WTC11 (cell line): ENCODE measurements around the gene PRRG2. TPM values are rescaled to one million over a fixed set of nuclear protein-coding genes. Genes with fewer than 3 reads are reported as not detected.

Source experiments
- ATAC-seq: fragments of 200-7000 bp; cut with Tn5 transposase; 2 replicates; pipeline ENCODE4 v1.10.0; 2021; ENCODE audit warnings: mild to moderate bottlenecking, moderate library complexity
- CTCF ChIA-PET: fragments of 300-600 bp; sonication (Branson Sonifier 250); formaldehyde crosslinking; loops from one replicate; lab custom pipeline; 2021; ENCODE audit warnings: antibody characterized with exemption; lab: Charles Lee
- POLR2A ChIA-PET: fragments of 350-600 bp; sonication (Branson Sonifier 250); formaldehyde crosslinking; loops from one replicate; lab custom pipeline; 2021; ENCODE audit warnings: antibody characterized with exemption; lab: Charles Lee
- DNase-seq: peaks from one replicate; pipeline ENCODE4 v3.0.0; 2021; ENCODE audit warnings: low spot score
- H3K27ac Mint-ChIP-seq: 2 replicates; pipeline ENCODE4 v1.8.0; 2021; ENCODE audit warnings: mixed read lengths
- H3K27me3 Mint-ChIP-seq: 2 replicates; pipeline ENCODE4 v1.8.0; 2021; ENCODE audit warnings: low read depth, mild to moderate bottlenecking, moderate library complexity, mixed read lengths
- H3K36me3 Mint-ChIP-seq: 2 replicates; pipeline ENCODE4 v1.8.0; 2021; ENCODE audit warnings: mixed read lengths
- H3K4me1 Mint-ChIP-seq: 2 replicates; pipeline ENCODE4 v1.8.0; 2022; ENCODE audit warnings: mixed read lengths
- H3K4me3 Mint-ChIP-seq: 2 replicates; pipeline ENCODE4 v1.8.0; 2021; ENCODE audit warnings: mild to moderate bottlenecking, moderate library complexity, mixed read lengths
- H3K9me3 Mint-ChIP-seq: 2 replicates; pipeline ENCODE4 v1.8.0; 2021; ENCODE audit warnings: mixed read lengths
- CDX4 ChIP-seq: fragments of 250-450 bp; sonication (Bioruptor Pico); IDR thresholded peaks from 2 replicates; pipeline ENCODE4 v1.9.0; 2021; ENCODE audit warnings: moderate library complexity, mild to moderate bottlenecking, inconsistent platforms, borderline replicate concordance
- E2F1 ChIP-seq: sonication (generic); formaldehyde crosslinking; IDR thresholded peaks from 2 replicates; pipeline ENCODE4 v1.8.0; 2022; ENCODE audit warnings: mild to moderate bottlenecking, missing genetic modification reagents
- ETV6 ChIP-seq: sonication (generic); formaldehyde crosslinking; IDR thresholded peaks from 2 replicates; pipeline ENCODE4 v1.8.1; 2022; ENCODE audit warnings: mild to moderate bottlenecking, missing genetic modification reagents
- FOXJ3 ChIP-seq: sonication (generic); formaldehyde crosslinking; IDR thresholded peaks from 2 replicates; pipeline ENCODE4 v1.9.0; 2021; ENCODE audit warnings: missing genetic modification reagents, mild to moderate bottlenecking, borderline replicate concordance
- FOXP1 ChIP-seq: sonication (generic); formaldehyde crosslinking; IDR thresholded peaks from 2 replicates; pipeline ENCODE4 v1.8.0; 2022; ENCODE audit warnings: missing genetic modification reagents, mild to moderate bottlenecking, moderate library complexity, borderline replicate concordance
- JAZF1 ChIP-seq: fragments of 250-450 bp; sonication (Bioruptor Pico); IDR thresholded peaks from 2 replicates; pipeline ENCODE4 v1.9.0; 2021; ENCODE audit warnings: moderate library complexity, mild to moderate bottlenecking, inconsistent platforms
- JUN ChIP-seq: sonication (generic); formaldehyde crosslinking; IDR thresholded peaks from 2 replicates; pipeline ENCODE4 v1.8.0; 2023; ENCODE audit warnings: mild to moderate bottlenecking, missing genetic modification reagents
- KAT7 ChIP-seq: sonication (generic); formaldehyde crosslinking; IDR thresholded peaks from 2 replicates; pipeline ENCODE4 v1.8.1; 2023; ENCODE audit warnings: missing genetic modification reagents, mild to moderate bottlenecking, borderline replicate concordance
- MLX ChIP-seq: sonication (generic); formaldehyde crosslinking; IDR thresholded peaks from 2 replicates; pipeline ENCODE4 v1.8.1; 2023; ENCODE audit warnings: mild to moderate bottlenecking, missing genetic modification reagents, moderate library complexity
- MXD4 ChIP-seq: fragments of 250-450 bp; sonication (Bioruptor Pico); IDR thresholded peaks from 2 replicates; pipeline ENCODE4 v1.8.0; 2021; ENCODE audit warnings: mild to moderate bottlenecking, moderate library complexity, borderline replicate concordance
- NFE2L1 ChIP-seq: sonication (generic); formaldehyde crosslinking; IDR thresholded peaks from 2 replicates; pipeline ENCODE4 v1.8.1; 2023; ENCODE audit warnings: missing genetic modification reagents
- NFYB ChIP-seq: sonication (generic); formaldehyde crosslinking; conservative IDR thresholded peaks from 2 replicates; pipeline ENCODE4 v1.8.0; 2022; ENCODE audit warnings: low read depth, missing genetic modification reagents
- SMAD3 ChIP-seq: sonication (generic); formaldehyde crosslinking; IDR thresholded peaks from 2 replicates; pipeline ENCODE4 v1.8.0; 2022; ENCODE audit warnings: missing genetic modification reagents, mild to moderate bottlenecking, borderline replicate concordance
- SOX15 ChIP-seq: fragments of 250-450 bp; sonication (Bioruptor Pico); IDR thresholded peaks from 2 replicates; pipeline ENCODE4 v1.9.0; 2021; ENCODE audit warnings: mild to moderate bottlenecking
- SP1 ChIP-seq: sonication (generic); formaldehyde crosslinking; conservative IDR thresholded peaks from 2 replicates; pipeline ENCODE4 v1.8.1; 2022; ENCODE audit warnings: missing genetic modification reagents
- STAT6 ChIP-seq: sonication (generic); formaldehyde crosslinking; conservative IDR thresholded peaks from 2 replicates; pipeline ENCODE4 v1.8.1; 2023; ENCODE audit warnings: mild to moderate bottlenecking, low read depth, missing genetic modification reagents, moderate library complexity
- TEAD1 ChIP-seq: sonication (generic); formaldehyde crosslinking; IDR thresholded peaks from 2 replicates; pipeline ENCODE4 v1.8.0; 2022; ENCODE audit warnings: mild to moderate bottlenecking, missing genetic modification reagents
- USF2 ChIP-seq: sonication (generic); formaldehyde crosslinking; IDR thresholded peaks from 2 replicates; pipeline ENCODE4 v1.8.1; 2023; ENCODE audit warnings: mild to moderate bottlenecking, missing genetic modification reagents, moderate library complexity
- ZMAT4 ChIP-seq: fragments of 250-450 bp; sonication (Bioruptor Pico); IDR thresholded peaks from 2 replicates; pipeline ENCODE4 v1.9.0; 2021; ENCODE audit warnings: mild to moderate bottlenecking
- ZNF121 ChIP-seq: sonication (generic); formaldehyde crosslinking; IDR thresholded peaks from 2 replicates; pipeline ENCODE4 v1.8.0; 2023; ENCODE audit warnings: missing genetic modification reagents
- ZNF396 ChIP-seq: fragments of 250-450 bp; sonication (Bioruptor Pico); IDR thresholded peaks from 2 replicates; pipeline ENCODE4 v1.8.0; 2021; ENCODE audit warnings: mild to moderate bottlenecking, moderate library complexity, borderline replicate concordance
- ZNF512 ChIP-seq: sonication (generic); formaldehyde crosslinking; IDR thresholded peaks from 2 replicates; pipeline ENCODE4 v1.8.1; 2022; ENCODE audit warnings: missing genetic modification reagents, borderline replicate concordance
- ZSCAN18 ChIP-seq: fragments of 250-450 bp; sonication (Bioruptor Pico); IDR thresholded peaks from 2 replicates; pipeline ENCODE4 v2.1.2; 2022; ENCODE audit warnings: mild to moderate bottlenecking, moderate library complexity
- total RNA-seq: library from RNA; stranded (reverse); gene quantifications from 3 replicates; pipeline ENCODE4 v1.2.3, GENCODE V29; 2021

The PRRG2 gene
- total RNA-seq, 1 experiment from 2014 or later, result 5.9 TPM

GRCh38 chr19:49640113-49640898 lies 59.2 kb downstream of the PRRG2 start, which contains the start of gene RRAS:
Gene RRAS, minus strand, starts transcription at chr19:49640143. Its CDS starts 45 bp downstream, at chr19:49640098.
- POLR2A ChIA-PET, result interaction anchor here (0.5 to 2.1 kb wide), 25 partner anchors 9 to 212 kb away, joined by 3 to 30 read pairs (median 4); partner anchors contain the start of genes ADM5, AP2A1, CPT1C and FUZ
- H3K27me3 Mint-ChIP-seq, result peaks cover 32% of the 10 kb centered on the region
- peak within 1 kb of the TSS; percentile 99 for H3K27ac Mint-ChIP-seq
- H3K9me3 Mint-ChIP-seq, result no peaks in the 10 kb centered on the region
- DNase-seq (peak; percentile 100), ATAC-seq (peak; percentile 76)
- H3K4me3 Mint-ChIP-seq, result peak within 1 kb of the TSS; percentile 99
- H3K36me3 Mint-ChIP-seq, result no peaks in the 10 kb centered on the region; the same call in 1 of the 2 replicates
- CTCF ChIA-PET, result interaction anchor here (0.6 to 4.7 kb wide), 23 partner anchors 9 to 229 kb away, joined by 3 to 108 read pairs (median 4); partner anchors contain the start of genes CPT1C, FUZ, PRMT1 and RCN3
- H3K4me1 Mint-ChIP-seq, result peaks cover 62% of the 10 kb centered on the region
- TF ChIP-seq NFYB (CRISPR knock-in tag) (no peak), SMAD3 (CRISPR knock-in tag) (no peak), JAZF1 (CRISPR knock-in tag) (no peak), E2F1 (CRISPR knock-in tag) (no peak), SP1 (CRISPR knock-in tag) (peak; percentile 59), MLX (CRISPR knock-in tag) (no peak), ZNF512 (CRISPR knock-in tag) (no peak), STAT6 (CRISPR knock-in tag) (no peak), FOXP1 (CRISPR knock-in tag) (no peak), SOX15 (CRISPR knock-in tag) (no peak), ZNF396 (no peak), FOXJ3 (CRISPR knock-in tag) (no peak), USF2 (CRISPR knock-in tag) (no peak), ETV6 (no peak), NFE2L1 (no peak), KAT7 (CRISPR knock-in tag) (no peak), MXD4 (no peak), ZMAT4 (CRISPR knock-in tag) (no peak), ZSCAN18 (CRISPR knock-in tag) (no peak), ZNF121 (CRISPR knock-in tag) (no peak), JUN (CRISPR knock-in tag) (peak; percentile 70; the same call in 1 of the 2 replicates), CDX4 (CRISPR knock-in tag) (no peak), TEAD1 (CRISPR knock-in tag) (peak; percentile 66; the same call in 1 of the 2 replicates)
